Measurements from ENCODE around the gene CCDC136. TPM values are rescaled to one million over a fixed set of nuclear protein-coding genes. Genes with fewer than 3 reads are reported as not detected.

The CCDC136 gene
- polyA plus RNA-seq, 1 donor (not counting 4 experiments of a cell fraction or from before 2014, with no cell fraction given): 1.6 TPM

GRCh38 chr7:128830231-128831177 is 38.7 kb downstream of the CCDC136 start, which contains the start of gene FLNC:
Gene FLNC, plus strand, starts transcription at chr7:128830406. Its CDS starts 232 bp downstream, at chr7:128830638.
- Histone ChIP-seq H3K4me3 (ENCODE audit: control insufficient read depth in 2 of 3, extremely low read depth in 1 of 3, insufficient read depth in 2 of 3, low read depth in 1 of 3, low read length in 3 of 3) (peak within 1 kb of the TSS; percentile 32 to 57 (median 51)), H3K27ac (ENCODE audit: control insufficient read depth, insufficient read depth, low read length) (no peak within 1 kb of the TSS), H3K27me3 (ENCODE audit: control insufficient read depth, extremely low read depth, insufficient read depth, low read length) (peaks cover 39% of the 10 kb centered on the region), H3K36me3 (ENCODE audit: control insufficient read depth in 2 of 2, extremely low read depth in 1 of 2, insufficient read depth in 2 of 2, low read length in 2 of 2) (no peaks in the 10 kb centered on the region), H4K20me1 (ENCODE audit: control insufficient read depth, extremely low read depth, insufficient read depth, low read length) (no peaks in the 10 kb centered on the region), H3K79me2 (ENCODE audit: control insufficient read depth, insufficient read depth, low read length) (no peaks in the 10 kb centered on the region), H2AFZ (ENCODE audit: control insufficient read depth, low read length) (peak within 1 kb of the TSS; percentile 73), H3K9ac (ENCODE audit: control insufficient read depth, extremely low read depth, insufficient read depth, low read length) (no peak within 1 kb of the TSS), H3K4me2 (ENCODE audit: control insufficient read depth, extremely low read depth, insufficient read depth, low read depth, low read length) (peak within 1 kb of the TSS; percentile 70), H3K4me1 (ENCODE audit: control insufficient read depth, extremely low read depth, insufficient read depth, low read length) (peaks cover 12% of the 10 kb centered on the region), H3K9me1 (ENCODE audit: control insufficient read depth, extremely low read depth, insufficient read depth, low read length) (peaks cover 3% of the 10 kb centered on the region), H3K9me3 (ENCODE audit: control insufficient read depth, low read depth, low read length) (no peaks in the 10 kb centered on the region)
- DNase-seq (ENCODE audit: low read depth, low spot score) (no peak), FAIRE-seq (no peak)
- dilution Hi-C loops (cut with MboI; ENCODE audit: extremely low pct_ligation_motif_present, low sequenced_read_pairs): no loop called here
- TF ChIP-seq EZH2 (IDR thresholded peaks at IDR 0.05; ENCODE audit: low read length) (peak; percentile 84), CTCF (optimal IDR thresholded peaks at IDR 0.05 in 1 of 3, IDR thresholded peaks at IDR 0.05 in 1 of 3, conservative IDR thresholded peaks at IDR 0.05 in 1 of 3; ENCODE audit: extremely low read depth in 1 of 3, insufficient read depth in 2 of 3, low read length in 3 of 3) (no peak)

GRCh38 chr7:128831178-128831993 is 39.6 kb downstream of the CCDC136 start:
- Histone ChIP-seq H4K20me1 (ENCODE audit: control insufficient read depth, extremely low read depth, insufficient read depth, low read length) (no peaks in the 10 kb centered on the region), H3K9ac (ENCODE audit: control insufficient read depth, extremely low read depth, insufficient read depth, low read length) (no peak overlapping the region), H3K79me2 (ENCODE audit: control insufficient read depth, insufficient read depth, low read length) (no peaks in the 10 kb centered on the region), H3K4me3 (ENCODE audit: control insufficient read depth in 2 of 3, extremely low read depth in 1 of 3, insufficient read depth in 2 of 3, low read depth in 1 of 3, low read length in 3 of 3) (no peak overlapping the region), H3K4me1 (ENCODE audit: control insufficient read depth, extremely low read depth, insufficient read depth, low read length) (peaks cover 12% of the 10 kb centered on the region), H3K27ac (ENCODE audit: control insufficient read depth, insufficient read depth, low read length) (no peak overlapping the region), H3K9me3 (ENCODE audit: control insufficient read depth, low read depth, low read length) (no peaks in the 10 kb centered on the region), H2AFZ (ENCODE audit: control insufficient read depth, low read length) (no peak overlapping the region), H3K9me1 (ENCODE audit: control insufficient read depth, extremely low read depth, insufficient read depth, low read length) (peaks cover 3% of the 10 kb centered on the region), H3K27me3 (ENCODE audit: control insufficient read depth, extremely low read depth, insufficient read depth, low read length) (peaks cover 39% of the 10 kb centered on the region), H3K4me2 (ENCODE audit: control insufficient read depth, extremely low read depth, insufficient read depth, low read depth, low read length) (no peak overlapping the region), H3K36me3 (ENCODE audit: control insufficient read depth in 2 of 2, extremely low read depth in 1 of 2, insufficient read depth in 2 of 2, low read length in 2 of 2) (no peaks in the 10 kb centered on the region)
- dilution Hi-C loops (cut with MboI; ENCODE audit: extremely low pct_ligation_motif_present, low sequenced_read_pairs): no loop called here
- TF ChIP-seq CTCF (optimal IDR thresholded peaks at IDR 0.05 in 1 of 3, IDR thresholded peaks at IDR 0.05 in 1 of 3, conservative IDR thresholded peaks at IDR 0.05 in 1 of 3; ENCODE audit: extremely low read depth in 1 of 3, insufficient read depth in 2 of 3, low read length in 3 of 3): no peak
- TF ChIP-seq EZH2 (IDR thresholded peaks at IDR 0.05; ENCODE audit: low read length): no peak
- no peak for FAIRE-seq
- DNase-seq (ENCODE audit: low read depth, low spot score): no peak

All from keratinocyte (primary cell).